HEK293 (cell line): ENCODE data around the gene MIS18A.

Source experiments
- HOXA7 ChIP-seq: sonication (generic); formaldehyde crosslinking; IDR thresholded peaks from 2 replicates; pipeline ENCODE4 v1.8.1; 2022; ENCODE audit warnings: missing genetic modification reagents, borderline replicate concordance
- MZF1 ChIP-seq: fragments of 450-650 bp; formaldehyde crosslinking; IDR thresholded peaks from 2 replicates; pipeline ENCODE4 v1.5.1; 2017; ENCODE audit warnings: missing biosample characterization, missing genetic modification characterization, borderline replicate concordance
- RBAK ChIP-seq: fragments of 450-650 bp; formaldehyde crosslinking; IDR thresholded peaks from 2 replicates; pipeline ENCODE4 v1.5.1; 2016; ENCODE audit warnings: missing biosample characterization, missing genetic modification characterization
- ZNF146 ChIP-seq: fragments of 450-650 bp; formaldehyde crosslinking; IDR thresholded peaks from 2 replicates; pipeline ENCODE4 v1.5.1; 2016; ENCODE audit warnings: missing biosample characterization, missing genetic modification characterization
- ZNF23 ChIP-seq: fragments of 450-650 bp; formaldehyde crosslinking; IDR thresholded peaks from 2 replicates; pipeline ENCODE4 v1.5.1; 2016; ENCODE audit warnings: missing biosample characterization, missing genetic modification characterization, borderline replicate concordance
- ZNF747 ChIP-seq: fragments of 450-650 bp; formaldehyde crosslinking; IDR thresholded peaks from 2 replicates; pipeline ENCODE4 v1.5.1; 2016; ENCODE audit warnings: missing biosample characterization, missing genetic modification characterization
- ZNF777 ChIP-seq: fragments of 450-650 bp; formaldehyde crosslinking; IDR thresholded peaks from 2 replicates; pipeline ENCODE4 v1.5.1; 2017; ENCODE audit warnings: missing biosample characterization, missing genetic modification characterization, borderline replicate concordance
- ZNF785 ChIP-seq: fragments of 450-650 bp; formaldehyde crosslinking; IDR thresholded peaks from 2 replicates; pipeline ENCODE4 v1.5.1; 2016; ENCODE audit warnings: missing biosample characterization, missing genetic modification characterization
- TF ChIP-seq, protein P1 (sequence below): fragments of 450-650 bp; formaldehyde crosslinking; IDR thresholded peaks from 2 replicates; pipeline ENCODE4 v1.5.1; 2016; ENCODE audit warnings: missing biosample characterization, missing genetic modification characterization
- TF ChIP-seq, protein P2 (sequence below): fragments of 450-650 bp; formaldehyde crosslinking; conservative IDR thresholded peaks from 2 replicates; pipeline ENCODE4 v1.5.1; 2016; ENCODE audit warnings: low read depth, missing biosample characterization, missing genetic modification characterization

DNA sequence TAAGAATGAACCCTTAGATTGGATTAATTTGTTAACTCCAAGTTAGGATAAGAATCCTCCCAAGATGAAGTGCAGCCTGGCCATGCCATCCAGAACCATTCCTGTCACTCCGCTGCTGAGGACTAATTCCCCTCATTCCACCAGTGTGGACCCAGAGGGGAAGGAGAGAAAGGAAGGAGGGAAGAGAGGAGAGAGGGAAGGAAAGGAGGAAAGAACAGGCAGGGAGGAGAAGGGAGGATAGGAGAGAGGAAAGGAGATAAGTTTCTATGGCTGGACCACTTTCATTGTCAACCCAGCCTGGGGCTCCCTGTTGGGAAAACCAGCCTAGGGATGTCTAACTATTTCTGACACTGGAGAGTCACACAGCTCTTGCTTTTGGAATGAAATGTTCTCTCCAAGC lies 24.5 kb upstream of the MIS18A start:
- TF ChIP-seq ZNF785 (no peak), ZNF747 (tag by site-specific recombination) (no peak), ZNF777 (tag by site-specific recombination) (no peak), RBAK (tag by site-specific recombination) (no peak), HOXA7 (CRISPR knock-in tag) (no peak), ZNF23 (no peak), ZNF146 (no peak), MZF1 (tag by site-specific recombination) (no peak)
- TF ChIP-seq, protein P1, sequence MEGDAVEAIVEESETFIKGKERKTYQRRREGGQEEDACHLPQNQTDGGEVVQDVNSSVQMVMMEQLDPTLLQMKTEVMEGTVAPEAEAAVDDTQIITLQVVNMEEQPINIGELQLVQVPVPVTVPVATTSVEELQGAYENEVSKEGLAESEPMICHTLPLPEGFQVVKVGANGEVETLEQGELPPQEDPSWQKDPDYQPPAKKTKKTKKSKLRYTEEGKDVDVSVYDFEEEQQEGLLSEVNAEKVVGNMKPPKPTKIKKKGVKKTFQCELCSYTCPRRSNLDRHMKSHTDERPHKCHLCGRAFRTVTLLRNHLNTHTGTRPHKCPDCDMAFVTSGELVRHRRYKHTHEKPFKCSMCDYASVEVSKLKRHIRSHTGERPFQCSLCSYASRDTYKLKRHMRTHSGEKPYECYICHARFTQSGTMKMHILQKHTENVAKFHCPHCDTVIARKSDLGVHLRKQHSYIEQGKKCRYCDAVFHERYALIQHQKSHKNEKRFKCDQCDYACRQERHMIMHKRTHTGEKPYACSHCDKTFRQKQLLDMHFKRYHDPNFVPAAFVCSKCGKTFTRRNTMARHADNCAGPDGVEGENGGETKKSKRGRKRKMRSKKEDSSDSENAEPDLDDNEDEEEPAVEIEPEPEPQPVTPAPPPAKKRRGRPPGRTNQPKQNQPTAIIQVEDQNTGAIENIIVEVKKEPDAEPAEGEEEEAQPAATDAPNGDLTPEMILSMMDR (tag by site-specific recombination) = no peak
- TF ChIP-seq, protein P2, sequence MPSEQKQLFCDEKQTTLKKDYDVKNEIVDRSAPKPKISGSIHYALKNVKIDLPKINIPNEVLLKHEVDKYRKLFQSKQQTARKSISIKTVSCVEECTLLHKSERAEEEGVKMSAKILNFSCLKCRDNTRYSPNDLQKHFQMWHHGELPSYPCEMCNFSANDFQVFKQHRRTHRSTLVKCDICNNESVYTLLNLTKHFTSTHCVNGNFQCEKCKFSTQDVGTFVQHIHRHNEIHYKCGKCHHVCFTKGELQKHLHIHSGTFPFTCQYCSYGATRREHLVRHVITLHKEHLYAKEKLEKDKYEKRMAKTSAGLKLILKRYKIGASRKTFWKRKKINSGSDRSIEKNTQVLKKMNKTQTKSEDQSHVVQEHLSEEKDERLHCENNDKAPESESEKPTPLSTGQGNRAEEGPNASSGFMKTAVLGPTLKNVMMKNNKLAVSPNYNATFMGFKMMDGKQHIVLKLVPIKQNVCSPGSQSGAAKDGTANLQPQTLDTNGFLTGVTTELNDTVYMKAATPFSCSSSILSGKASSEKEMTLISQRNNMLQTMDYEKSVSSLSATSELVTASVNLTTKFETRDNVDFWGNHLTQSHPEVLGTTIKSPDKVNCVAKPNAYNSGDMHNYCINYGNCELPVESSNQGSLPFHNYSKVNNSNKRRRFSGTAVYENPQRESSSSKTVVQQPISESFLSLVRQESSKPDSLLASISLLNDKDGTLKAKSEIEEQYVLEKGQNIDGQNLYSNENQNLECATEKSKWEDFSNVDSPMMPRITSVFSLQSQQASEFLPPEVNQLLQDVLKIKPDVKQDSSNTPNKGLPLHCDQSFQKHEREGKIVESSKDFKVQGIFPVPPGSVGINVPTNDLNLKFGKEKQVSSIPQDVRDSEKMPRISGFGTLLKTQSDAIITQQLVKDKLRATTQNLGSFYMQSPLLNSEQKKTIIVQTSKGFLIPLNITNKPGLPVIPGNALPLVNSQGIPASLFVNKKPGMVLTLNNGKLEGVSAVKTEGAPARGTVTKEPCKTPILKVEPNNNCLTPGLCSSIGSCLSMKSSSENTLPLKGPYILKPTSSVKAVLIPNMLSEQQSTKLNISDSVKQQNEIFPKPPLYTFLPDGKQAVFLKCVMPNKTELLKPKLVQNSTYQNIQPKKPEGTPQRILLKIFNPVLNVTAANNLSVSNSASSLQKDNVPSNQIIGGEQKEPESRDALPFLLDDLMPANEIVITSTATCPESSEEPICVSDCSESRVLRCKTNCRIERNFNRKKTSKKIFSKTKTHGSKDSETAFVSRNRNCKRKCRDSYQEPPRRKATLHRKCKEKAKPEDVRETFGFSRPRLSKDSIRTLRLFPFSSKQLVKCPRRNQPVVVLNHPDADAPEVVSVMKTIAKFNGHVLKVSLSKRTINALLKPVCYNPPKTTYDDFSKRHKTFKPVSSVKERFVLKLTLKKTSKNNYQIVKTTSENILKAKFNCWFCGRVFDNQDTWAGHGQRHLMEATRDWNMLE (tag by site-specific recombination) = no peak
